Measurements from ENCODE around the gene FAM13C.

- TF ChIP-seq ZFP30 (CRISPR knock-in tag; IDR thresholded peaks at IDR 0.05) = no peak
- TF ChIP-seq PATZ1 (CRISPR knock-in tag; IDR thresholded peaks at IDR 0.05; ENCODE audit: borderline replicate concordance) = no peak
Measured at GRCh38 chr10:59333701-59334100, 28.6 kb downstream of the FAM13C start.
